B cell (primary cell): ENCODE data around the gene RARB. TPM values are rescaled to one million over a fixed set of nuclear protein-coding genes. Genes with fewer than 3 reads are reported as not detected.

Source experiments
- ATAC-seq: fragments of 200-7000 bp; cut with Tn5 transposase; one replicate; pipeline ENCODE4 v1.10.0; 2021; ENCODE audit warnings: low read depth, mild to moderate bottlenecking, moderate number of reproducible peaks, moderate library complexity
- CTCF ChIA-PET: fragments of 350-600 bp; sonication (Branson Sonifier 250); formaldehyde crosslinking; loops from one replicate; lab custom pipeline; 2021; ENCODE audit warnings: antibody characterized with exemption, inconsistent platforms; lab: Charles Lee
- POLR2A ChIA-PET: fragments of 350-600 bp; sonication (Branson Sonifier 250); formaldehyde crosslinking; loops from one replicate; lab custom pipeline; 2021; ENCODE audit warnings: antibody characterized with exemption; lab: Charles Lee
- DNase-seq: peaks from one replicate; pipeline ENCODE4 v3.0.0; 2013
- H2AFZ ChIP-seq: 2 replicates; pipeline ENCODE4 v1.6.1; 2012; ENCODE audit warnings: mild to moderate bottlenecking, low read depth, low read length; ENCODE audit not compliant: insufficient read depth, poor library complexity, severe bottlenecking
- H3K27ac ChIP-seq, 2 donors: 1 replicate in 1 of 2; 2 replicates in 1 of 2; pipeline ENCODE4 v1.5.1; 2012 to 2013; ENCODE audit warnings: low read length in 2 of 2, mild to moderate bottlenecking in 2 of 2, moderate library complexity in 1 of 2
- H3K27me3 ChIP-seq, 4 experiments: fragments of 200-600 bp in 1 of 4; sonication (generic) in 1 of 4; replicated peaks in 1 of 4; 1 replicate in 2 of 4; 2 replicates in 2 of 4; pipeline versions ENCODE4 v1.6.1 to v1.7.0; 2013 to 2016; ENCODE audit warnings: low read length in 3 of 4, mild to moderate bottlenecking in 2 of 4, mixed read lengths in 1 of 4, moderate library complexity in 1 of 4; ENCODE audit not compliant: insufficient read depth in 4 of 4, control insufficient read depth in 3 of 4; ENCODE audit errors: control extremely low read depth in 1 of 4
- H3K36me3 ChIP-seq, 2 experiments: replicated peaks in 1 of 2; 1 replicate in 1 of 2; 2 replicates in 1 of 2; pipeline versions ENCODE4 v1.6.1 to v1.7.1; 2013; ENCODE audit warnings: low read length in 1 of 2; ENCODE audit not compliant: insufficient read depth in 2 of 2, control insufficient read depth in 1 of 2; ENCODE audit errors: control extremely low read depth in 1 of 2, extremely low read depth in 1 of 2
- H3K4me1 ChIP-seq, 2 donors: fragments of 200-600 bp in 1 of 2; sonication (generic) in 1 of 2; 1 replicate in 1 of 2; 2 replicates in 1 of 2; pipeline versions ENCODE4 v1.5.1 to v1.6.1; 2013 to 2017; ENCODE audit warnings: low read length in 2 of 2; ENCODE audit not compliant: control insufficient read depth in 2 of 2, insufficient read depth in 2 of 2
- H3K4me2 ChIP-seq: replicated peaks from 2 replicates; pipeline ENCODE3; 2012; ENCODE audit warnings: mild to moderate bottlenecking, low read depth, low read length; ENCODE audit not compliant: poor library complexity, severe bottlenecking
- H3K4me3 ChIP-seq, 5 experiments: fragments of 200-600 bp in 1 of 5; sonication (generic) in 1 of 5; 1 replicate in 3 of 5; 2 replicates in 2 of 5; pipeline versions ENCODE4 v1.5.1 to v1.7.0; 2011 to 2016; ENCODE audit warnings: low read length in 4 of 5, mild to moderate bottlenecking in 4 of 5, low read depth in 2 of 5, control low read depth in 1 of 5, moderate library complexity in 1 of 5; ENCODE audit not compliant: insufficient read depth in 1 of 5; ENCODE audit errors: control extremely low read depth in 1 of 5, extremely low read depth in 1 of 5
- H3K79me2 ChIP-seq: fragments of 200-600 bp; sonication (generic); one replicate; pipeline ENCODE4 v1.6.0; 2016; ENCODE audit warnings: low read length; ENCODE audit not compliant: control insufficient read depth, insufficient read depth
- H3K9ac ChIP-seq: fragments of 200-600 bp; sonication (generic); 2 replicates; pipeline ENCODE4 v1.6.1; 2017; ENCODE audit warnings: mild to moderate bottlenecking, low read length, moderate library complexity
- H3K9me3 ChIP-seq, 3 donors: one replicate each; pipeline versions ENCODE4 v1.6.1 to v1.7.1; 2013; ENCODE audit warnings: low read length in 2 of 3; ENCODE audit not compliant: control insufficient read depth in 2 of 3, insufficient read depth in 1 of 3; ENCODE audit errors: control extremely low read depth in 1 of 3
- H4K20me1 ChIP-seq: 2 replicates; pipeline ENCODE4 v1.6.0; 2012; ENCODE audit warnings: mild to moderate bottlenecking, low read length; ENCODE audit not compliant: insufficient read depth, control insufficient read depth, poor library complexity, severe bottlenecking
- H3K27ac Mint-ChIP-seq: one replicate; pipeline ENCODE4 v1.8.0; 2021; ENCODE audit warnings: mixed read lengths
- H3K27me3 Mint-ChIP-seq: one replicate; pipeline ENCODE4 v1.8.0; 2021; ENCODE audit warnings: mixed read lengths
- H3K4me1 Mint-ChIP-seq: one replicate; pipeline ENCODE4 v1.8.0; 2021; ENCODE audit warnings: mixed read lengths
- H3K4me3 Mint-ChIP-seq: one replicate; pipeline ENCODE4 v1.8.0; 2021; ENCODE audit warnings: mixed read lengths
- H3K9me3 Mint-ChIP-seq: one replicate; pipeline ENCODE4 v1.8.0; 2022; ENCODE audit warnings: mixed read lengths; ENCODE audit not compliant: insufficient read depth
- EZH2 ChIP-seq: IDR thresholded peaks from 2 replicates; pipeline ENCODE4 v1.6.1; 2012; ENCODE audit warnings: borderline replicate concordance, low read depth, mild to moderate bottlenecking, moderate library complexity, low read length; ENCODE audit not compliant: insufficient read depth, poor library complexity, severe bottlenecking
- WGBS: methylation state at CpG from one replicate; pipeline ENCODE4 v1.1.5; 2013; ENCODE audit warnings: missing lambda C conversion rate; ENCODE audit not compliant: insufficient coverage; 5-methylcytosine and 5-hydroxymethylcytosine counted together
- intact Hi-C: fragments of 100-400 bp; cut with micrococcal nuclease; formaldehyde crosslinking; loops from one replicate; pipeline ENCODE4 v1.10.0; 2022
- polyA plus RNA-seq: library from polyadenylated mRNA; depleted of rRNA; stranded (reverse); fragments of >200 nt; gene quantifications from 2 replicates; pipeline ENCODE4 v1.2.3, GENCODE V29; 2012
- total RNA-seq, 2 donors: library from RNA; stranded (reverse); fragments of 120-200 nt in 1 of 2; gene quantifications; 1 replicate in 1 of 2; 2 replicates in 1 of 2; pipeline versions ENCODE4 v1.2.3 to v1.2.4, GENCODE V29; 2013 to 2022
- TF ChIP-seq, protein P1 (sequence below): fragments of 200-600 bp; IDR thresholded peaks from one replicate; pipeline ENCODE4 v1.8.0; 2022; ENCODE audit warnings: antibody characterized with exemption, mild to moderate bottlenecking

RARB gene
- total and polyA plus RNA-seq, 2 donors (not counting 1 experiment from before 2014, with no cell fraction given) = not detected

DNA sequence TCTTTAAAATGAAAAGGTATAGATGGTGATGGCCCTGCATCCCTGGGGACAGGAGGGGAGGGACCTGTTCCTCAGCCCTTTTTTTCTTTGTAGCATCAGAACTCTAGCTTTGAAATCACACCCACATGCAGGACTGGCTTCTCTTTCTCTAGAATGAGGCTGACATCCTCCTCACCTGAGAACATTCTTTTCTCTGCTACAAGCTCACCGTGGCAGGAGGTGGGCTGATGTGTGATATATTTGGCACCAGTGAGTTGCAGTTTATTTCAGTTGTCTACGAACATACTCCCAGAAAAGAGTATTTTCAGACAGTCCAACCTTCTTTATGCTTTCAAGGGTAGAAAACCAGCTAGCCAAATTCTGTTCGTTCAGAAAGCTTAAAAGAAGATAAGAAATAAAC is 43.6 kb upstream of the RARB start:
- Histone ChIP-seq H2AFZ (no peak overlapping the region), H3K4me3 (no peak overlapping the region), H3K36me3 (no peaks in the 10 kb centered on the region), H3K27me3 (no peaks in the 10 kb centered on the region), H3K4me2 (no peak overlapping the region), H3K27ac (no peak overlapping the region), H3K4me1 (no peaks in the 10 kb centered on the region), H3K9me3 (peaks cover 0 to under 1% (median 0%) of the 10 kb centered on the region in 3 donors), H3K79me2 (no peaks in the 10 kb centered on the region), H3K9ac (no peak overlapping the region), H4K20me1 (no peaks in the 10 kb centered on the region)
- TF ChIP-seq, protein P1, sequence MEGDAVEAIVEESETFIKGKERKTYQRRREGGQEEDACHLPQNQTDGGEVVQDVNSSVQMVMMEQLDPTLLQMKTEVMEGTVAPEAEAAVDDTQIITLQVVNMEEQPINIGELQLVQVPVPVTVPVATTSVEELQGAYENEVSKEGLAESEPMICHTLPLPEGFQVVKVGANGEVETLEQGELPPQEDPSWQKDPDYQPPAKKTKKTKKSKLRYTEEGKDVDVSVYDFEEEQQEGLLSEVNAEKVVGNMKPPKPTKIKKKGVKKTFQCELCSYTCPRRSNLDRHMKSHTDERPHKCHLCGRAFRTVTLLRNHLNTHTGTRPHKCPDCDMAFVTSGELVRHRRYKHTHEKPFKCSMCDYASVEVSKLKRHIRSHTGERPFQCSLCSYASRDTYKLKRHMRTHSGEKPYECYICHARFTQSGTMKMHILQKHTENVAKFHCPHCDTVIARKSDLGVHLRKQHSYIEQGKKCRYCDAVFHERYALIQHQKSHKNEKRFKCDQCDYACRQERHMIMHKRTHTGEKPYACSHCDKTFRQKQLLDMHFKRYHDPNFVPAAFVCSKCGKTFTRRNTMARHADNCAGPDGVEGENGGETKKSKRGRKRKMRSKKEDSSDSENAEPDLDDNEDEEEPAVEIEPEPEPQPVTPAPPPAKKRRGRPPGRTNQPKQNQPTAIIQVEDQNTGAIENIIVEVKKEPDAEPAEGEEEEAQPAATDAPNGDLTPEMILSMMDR = no peak
- TF ChIP-seq EZH2 = no peak
- ChIA-PET POLR2A (no interaction called here), CTCF (no interaction called here)
- intact Hi-C loops = no loop called here
- H3K27me3 Mint-ChIP-seq = peaks cover 3% of the 10 kb centered on the region
- H3K27ac Mint-ChIP-seq = no peak overlapping the region
- no CpG with 5 or more reads among the region's 3 CpGs for WGBS
- H3K4me1 Mint-ChIP-seq = no peaks in the 10 kb centered on the region
- ATAC-seq = no peak
- H3K9me3 Mint-ChIP-seq = no peaks in the 10 kb centered on the region
- no peak for DNase-seq
- H3K4me3 Mint-ChIP-seq = no peak overlapping the region

DNA sequence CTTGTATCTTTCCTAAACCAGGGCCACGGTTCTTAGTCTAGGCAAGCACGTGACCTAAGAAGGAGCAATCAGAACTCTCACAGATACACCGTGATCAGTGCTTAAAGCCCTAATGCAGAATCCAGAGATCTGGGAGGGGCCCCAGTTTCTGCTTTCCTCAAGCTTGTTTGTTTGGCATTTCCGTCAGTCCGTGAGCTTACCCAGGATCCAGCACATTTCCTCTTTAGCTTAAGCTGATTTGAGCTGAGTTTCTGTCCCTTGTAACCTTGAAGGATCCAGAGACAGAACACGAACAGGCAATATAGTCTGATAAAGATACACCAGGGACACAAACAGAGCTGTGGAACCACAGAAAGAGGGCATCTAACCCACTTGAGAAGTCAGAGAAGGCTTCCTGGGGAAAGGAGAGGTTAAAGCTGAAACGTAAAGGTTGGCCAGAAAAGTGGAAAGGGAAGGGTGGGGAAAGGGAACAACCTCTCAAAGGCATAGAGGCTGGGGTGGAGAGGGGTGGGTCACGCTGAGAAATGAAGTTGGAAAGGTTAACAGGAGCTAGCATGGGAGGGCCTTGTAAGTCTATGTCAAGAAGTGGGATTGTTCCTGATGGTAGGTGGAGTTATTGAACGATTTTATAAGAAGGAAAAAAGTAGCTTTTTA is 42.1 kb upstream of the RARB start:
- Histone ChIP-seq H3K79me2 (no peaks in the 10 kb centered on the region), H3K27me3 (no peaks in the 10 kb centered on the region), H3K27ac (no peak overlapping the region), H3K36me3 (no peaks in the 10 kb centered on the region), H3K4me1 (no peaks in the 10 kb centered on the region), H4K20me1 (no peaks in the 10 kb centered on the region), H3K9me3 (no peaks in the 10 kb centered on the region), H3K4me2 (no peak overlapping the region), H3K9ac (no peak overlapping the region), H2AFZ (no peak overlapping the region), H3K4me3 (no peak overlapping the region)
- 68% methylated on average over 9 of the region's 9 CpGs for WGBS
- no peak for TF ChIP-seq EZH2
- TF ChIP-seq, protein P1 = no peak
- peaks cover 3% of the 10 kb centered on the region for H3K27me3 Mint-ChIP-seq
- ATAC-seq (no peak), DNase-seq (no peak)
- no peak overlapping the region for H3K27ac Mint-ChIP-seq
- intact Hi-C loops = no loop called here
- POLR2A ChIA-PET = no interaction called here
- no peaks in the 10 kb centered on the region for H3K9me3 Mint-ChIP-seq
- no peaks in the 10 kb centered on the region for H3K4me1 Mint-ChIP-seq
- H3K4me3 Mint-ChIP-seq = no peak overlapping the region
- CTCF ChIA-PET = no interaction called here
